GM12874 (cell line): Measurements from ENCODE around the gene ZNF3.

Experiments used
- TF ChIP-seq, protein P1 (sequence below): IDR thresholded peaks from 2 replicates; pipeline ENCODE4 v1.5.1; 2011; ENCODE audit warnings: low read depth, mild to moderate bottlenecking, control low read depth, low read length, moderate library complexity; ENCODE audit not compliant: insufficient read depth

ZNF3 gene

DNA sequence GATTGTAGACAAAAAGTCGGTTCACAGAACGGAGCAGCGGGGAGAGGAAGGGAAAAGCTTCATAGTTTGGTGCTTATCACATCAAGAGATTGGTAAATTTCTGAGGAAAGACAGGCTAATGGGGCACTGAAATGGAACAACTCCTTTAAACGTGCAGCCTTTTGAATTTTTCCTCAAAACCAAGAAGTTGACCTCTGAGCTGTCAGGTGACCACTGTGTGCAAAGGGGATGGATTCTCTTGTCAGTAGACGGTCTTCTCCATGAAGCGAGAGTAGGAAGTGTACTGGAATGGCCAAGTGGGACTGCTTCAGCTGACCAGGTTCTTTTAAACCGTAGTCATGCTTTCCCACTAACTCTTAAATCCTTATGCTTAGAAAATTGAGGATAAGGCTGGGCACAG, 43.2 kb downstream of the ZNF3 start:
- TF ChIP-seq, protein P1, sequence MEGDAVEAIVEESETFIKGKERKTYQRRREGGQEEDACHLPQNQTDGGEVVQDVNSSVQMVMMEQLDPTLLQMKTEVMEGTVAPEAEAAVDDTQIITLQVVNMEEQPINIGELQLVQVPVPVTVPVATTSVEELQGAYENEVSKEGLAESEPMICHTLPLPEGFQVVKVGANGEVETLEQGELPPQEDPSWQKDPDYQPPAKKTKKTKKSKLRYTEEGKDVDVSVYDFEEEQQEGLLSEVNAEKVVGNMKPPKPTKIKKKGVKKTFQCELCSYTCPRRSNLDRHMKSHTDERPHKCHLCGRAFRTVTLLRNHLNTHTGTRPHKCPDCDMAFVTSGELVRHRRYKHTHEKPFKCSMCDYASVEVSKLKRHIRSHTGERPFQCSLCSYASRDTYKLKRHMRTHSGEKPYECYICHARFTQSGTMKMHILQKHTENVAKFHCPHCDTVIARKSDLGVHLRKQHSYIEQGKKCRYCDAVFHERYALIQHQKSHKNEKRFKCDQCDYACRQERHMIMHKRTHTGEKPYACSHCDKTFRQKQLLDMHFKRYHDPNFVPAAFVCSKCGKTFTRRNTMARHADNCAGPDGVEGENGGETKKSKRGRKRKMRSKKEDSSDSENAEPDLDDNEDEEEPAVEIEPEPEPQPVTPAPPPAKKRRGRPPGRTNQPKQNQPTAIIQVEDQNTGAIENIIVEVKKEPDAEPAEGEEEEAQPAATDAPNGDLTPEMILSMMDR: no peak

DNA sequence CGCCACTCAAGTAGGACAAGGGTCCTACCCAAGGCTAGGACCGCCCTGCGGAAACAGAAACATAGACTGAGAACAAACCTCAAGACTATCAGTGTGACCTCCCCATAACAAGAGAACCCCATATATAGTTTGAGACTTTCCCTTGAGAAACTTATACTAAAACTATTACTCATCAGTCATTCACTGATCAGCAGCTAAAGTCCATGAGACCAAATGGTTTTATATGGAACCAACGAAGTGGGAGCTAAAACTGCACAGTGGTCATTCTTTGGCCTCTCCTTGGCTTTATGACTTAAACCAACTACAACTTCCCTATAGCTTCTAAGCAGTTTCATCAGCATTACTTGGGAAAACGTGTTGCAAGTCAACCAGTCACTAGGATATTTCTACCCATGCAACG, 45.6 kb downstream of the ZNF3 start:
- TF ChIP-seq, protein P1: no peak

DNA sequence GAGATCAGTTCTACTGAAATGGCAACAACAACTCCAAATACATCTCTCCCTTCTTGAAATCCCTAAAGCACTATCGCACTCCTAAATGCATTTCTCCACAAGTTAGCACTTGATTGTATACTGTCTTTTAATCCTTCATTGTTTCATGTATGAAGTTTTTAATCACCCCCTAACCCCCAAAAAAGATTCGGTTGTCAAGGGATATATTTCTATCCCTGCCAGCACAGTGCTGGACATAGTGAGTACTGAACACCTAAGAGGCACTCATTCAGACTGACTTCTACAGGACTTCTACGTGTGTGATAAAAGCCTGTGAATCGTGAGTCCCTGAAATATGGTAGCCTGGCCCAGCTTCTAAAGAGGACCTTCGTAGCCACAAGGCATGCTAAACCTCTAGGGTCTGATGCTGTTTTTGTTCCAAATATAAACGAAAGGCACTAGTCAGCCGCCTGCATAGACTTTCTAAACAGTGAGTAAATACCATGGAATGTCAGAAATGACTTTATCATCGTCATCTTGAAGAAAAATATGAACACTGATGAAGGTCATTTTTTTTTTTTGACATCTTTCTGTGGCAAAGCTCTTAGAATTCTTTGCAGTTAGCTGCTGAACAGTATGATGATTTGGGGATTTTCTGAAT, 46.5 kb downstream of the ZNF3 start:
- TF ChIP-seq, protein P1: no peak

DNA sequence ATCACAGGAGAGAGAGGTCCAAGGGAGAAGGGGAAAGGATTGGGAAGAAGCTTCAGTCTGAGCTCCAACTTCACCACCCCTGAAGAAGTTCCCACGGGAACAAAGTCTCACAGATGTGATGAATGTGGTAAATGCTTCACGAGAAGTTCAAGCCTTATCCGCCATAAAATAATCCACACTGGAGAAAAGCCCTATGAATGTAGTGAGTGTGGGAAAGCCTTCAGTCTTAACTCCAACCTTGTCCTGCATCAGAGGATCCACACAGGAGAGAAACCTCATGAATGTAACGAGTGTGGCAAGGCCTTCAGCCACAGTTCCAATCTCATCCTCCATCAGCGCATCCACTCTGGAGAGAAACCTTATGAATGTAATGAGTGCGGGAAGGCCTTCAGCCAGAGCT, 48.0 kb downstream of the ZNF3 start:
- TF ChIP-seq, protein P1: no peak

DNA sequence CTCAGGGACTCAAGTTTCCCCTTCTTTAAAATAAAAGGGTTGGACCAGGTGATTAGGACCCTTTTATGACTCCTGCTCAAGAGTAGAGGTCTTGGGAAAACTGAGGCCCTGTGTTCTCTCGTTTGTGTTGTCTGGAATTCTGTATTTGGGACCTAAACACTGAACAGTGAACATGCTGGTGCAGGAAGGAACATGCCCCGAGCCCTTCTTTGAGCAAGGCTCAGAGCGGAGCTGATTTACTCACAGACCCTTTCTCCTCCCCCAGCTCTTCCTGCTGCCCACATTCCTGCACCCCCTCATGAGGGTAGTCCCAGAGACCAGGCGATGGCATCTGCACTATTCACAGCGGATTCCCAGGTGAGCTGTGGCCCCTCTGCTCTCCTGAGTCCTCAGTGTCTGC, 51.9 kb downstream of the ZNF3 start:
- TF ChIP-seq, protein P1: no peak

DNA sequence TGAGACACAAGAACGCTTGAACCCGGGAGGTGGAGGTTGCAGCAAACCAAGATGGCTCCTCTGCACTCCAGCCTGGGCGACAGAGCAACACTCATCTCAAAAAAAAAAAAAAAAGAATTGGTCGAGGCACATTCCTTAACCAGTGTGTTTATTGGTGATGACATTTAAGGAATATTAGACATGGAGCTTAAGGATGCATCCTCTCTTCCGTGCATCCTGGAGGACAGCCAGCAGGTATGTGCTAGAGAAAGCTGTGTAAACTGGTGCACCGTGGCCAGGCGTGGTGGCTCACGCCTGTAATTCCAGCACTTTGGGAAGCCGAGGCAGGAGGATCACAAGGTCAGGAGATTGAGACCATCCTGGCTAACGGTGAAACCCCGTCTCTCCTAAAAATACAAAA, 54.3 kb downstream of the ZNF3 start:
- TF ChIP-seq, protein P1: no peak

DNA sequence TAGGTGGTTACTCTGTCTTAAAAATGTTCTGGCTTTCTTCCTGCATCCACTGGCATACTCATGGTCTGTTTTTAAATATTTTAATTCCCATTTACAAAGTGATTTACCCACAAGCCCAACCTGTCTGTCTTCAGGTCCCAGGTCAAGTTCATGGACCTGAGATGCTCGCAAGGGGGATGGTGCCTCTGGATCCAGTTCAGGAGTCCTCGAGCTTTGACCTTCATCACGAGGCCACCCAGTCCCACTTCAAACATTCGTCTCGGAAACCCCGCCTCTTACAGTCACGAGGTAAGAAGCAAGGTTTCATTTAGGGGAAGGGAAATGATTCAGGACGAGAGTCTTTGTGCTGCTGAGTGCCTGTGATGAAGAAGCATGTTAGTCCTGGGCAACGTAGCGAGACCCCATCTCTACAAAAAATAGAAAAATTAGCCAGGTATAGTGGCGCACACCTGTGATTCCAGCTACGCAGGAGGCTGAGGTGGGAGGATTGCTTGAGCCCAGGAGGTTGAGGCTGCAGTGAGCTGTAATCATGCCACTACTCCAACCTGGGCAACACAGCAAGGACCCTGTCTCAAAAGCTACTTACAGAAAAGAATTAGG, 57.4 kb downstream of the ZNF3 start:
- TF ChIP-seq, protein P1: no peak
